Hepatocyte (in vitro differentiated cells): Measurements from ENCODE around the gene PGM1. TPM values are rescaled to one million over a fixed set of nuclear protein-coding genes. Genes with fewer than 3 reads are reported as not detected.

Experiments used
- DNase-seq: peaks from one replicate; pipeline ENCODE4 v3.0.0-alpha.2; 2016; ENCODE audit warnings: low spot score
- H2AFZ ChIP-seq: fragments of 200-600 bp; sonication (generic); 2 replicates; pipeline ENCODE4 v1.6.0; 2016; ENCODE audit warnings: antibody characterized with exemption, mild to moderate bottlenecking
- H3K27ac ChIP-seq: fragments of 200-600 bp; sonication (generic); 2 replicates; pipeline ENCODE4 v1.5.1; 2016; ENCODE audit warnings: mild to moderate bottlenecking
- H3K27me3 ChIP-seq: fragments of 200-600 bp; sonication (generic); 2 replicates; pipeline ENCODE4 v1.6.1; 2016
- H3K36me3 ChIP-seq: fragments of 200-600 bp; sonication (generic); replicated peaks from 2 replicates; pipeline ENCODE4 v1.5.1; 2016; ENCODE audit warnings: low read depth; ENCODE audit not compliant: insufficient read depth
- H3K4me1 ChIP-seq: fragments of 200-600 bp; sonication (generic); 2 replicates; pipeline ENCODE4 v1.5.1; 2016; ENCODE audit warnings: mild to moderate bottlenecking, moderate library complexity; ENCODE audit not compliant: insufficient read depth
- H3K4me2 ChIP-seq: fragments of 200-600 bp; sonication (generic); 2 replicates; pipeline ENCODE4 v1.6.0; 2016
- H3K4me3 ChIP-seq: fragments of 200-600 bp; sonication (generic); 2 replicates; pipeline ENCODE4 v1.5.1; 2016; ENCODE audit warnings: mild to moderate bottlenecking
- H3K79me2 ChIP-seq: fragments of 200-600 bp; sonication (generic); 2 replicates; pipeline ENCODE4 v1.6.0; 2017; ENCODE audit warnings: mild to moderate bottlenecking
- H3K9me2 ChIP-seq: fragments of 200-600 bp; sonication (generic); replicated peaks from 2 replicates; pipeline ENCODE4 v1.6.0; 2017; ENCODE audit warnings: mild to moderate bottlenecking; ENCODE audit not compliant: insufficient read depth
- H3K9me3 ChIP-seq: fragments of 200-600 bp; sonication (generic); 2 replicates; pipeline ENCODE4 v1.5.1; 2016; ENCODE audit warnings: low read depth, mild to moderate bottlenecking
- H4K20me1 ChIP-seq: fragments of 200-600 bp; sonication (generic); 2 replicates; pipeline ENCODE4 v1.6.0; 2016; ENCODE audit warnings: mild to moderate bottlenecking; ENCODE audit not compliant: insufficient read depth, poor library complexity, severe bottlenecking
- CTCF ChIP-seq: fragments of 200-600 bp; sonication (generic); IDR thresholded peaks from 2 replicates; pipeline ENCODE4 v1.5.1; 2016; ENCODE audit warnings: antibody characterized with exemption, mild to moderate bottlenecking; ENCODE audit not compliant: poor library complexity
- EZH2 ChIP-seq: fragments of 200-600 bp; sonication (generic); IDR thresholded peaks from 2 replicates; pipeline ENCODE4 v1.6.1; 2016; ENCODE audit warnings: antibody characterized with exemption, mild to moderate bottlenecking, borderline replicate concordance
- EZH2phosphoT487 ChIP-seq: fragments of 200-600 bp; sonication (generic); IDR thresholded peaks from one replicate; pipeline ENCODE4 v1.6.1; 2018; ENCODE audit warnings: antibody characterized with exemption, mild to moderate bottlenecking, low read depth, moderate library complexity; ENCODE audit not compliant: unreplicated experiment, severe bottlenecking
- WGBS: methylation state at CpG from one replicate; pipeline ENCODE4 v1.1.6; 2016; ENCODE audit warnings: low lambda C conversion rate; ENCODE audit errors: missing lambda C conversion rate; 5-methylcytosine and 5-hydroxymethylcytosine counted together
- polyA plus RNA-seq: library from polyadenylated mRNA; unstranded; fragments of >200 nt; fragmentation: Nextera tagmentation; extraction: Ambion mirVana; gene quantifications from 2 replicates; pipeline ENCODE4 v1.2.1, GENCODE V29; 2016
- total RNA-seq: library from RNA; depleted of rRNA; stranded (reverse); fragments of >200 nt; gene quantifications from 2 replicates; pipeline ENCODE4 v1.2.3, GENCODE V29; 2014

PGM1 gene
- total and polyA plus RNA-seq, 2 experiments from 2014 or later = 85.0 to 88.9 TPM

DNA sequence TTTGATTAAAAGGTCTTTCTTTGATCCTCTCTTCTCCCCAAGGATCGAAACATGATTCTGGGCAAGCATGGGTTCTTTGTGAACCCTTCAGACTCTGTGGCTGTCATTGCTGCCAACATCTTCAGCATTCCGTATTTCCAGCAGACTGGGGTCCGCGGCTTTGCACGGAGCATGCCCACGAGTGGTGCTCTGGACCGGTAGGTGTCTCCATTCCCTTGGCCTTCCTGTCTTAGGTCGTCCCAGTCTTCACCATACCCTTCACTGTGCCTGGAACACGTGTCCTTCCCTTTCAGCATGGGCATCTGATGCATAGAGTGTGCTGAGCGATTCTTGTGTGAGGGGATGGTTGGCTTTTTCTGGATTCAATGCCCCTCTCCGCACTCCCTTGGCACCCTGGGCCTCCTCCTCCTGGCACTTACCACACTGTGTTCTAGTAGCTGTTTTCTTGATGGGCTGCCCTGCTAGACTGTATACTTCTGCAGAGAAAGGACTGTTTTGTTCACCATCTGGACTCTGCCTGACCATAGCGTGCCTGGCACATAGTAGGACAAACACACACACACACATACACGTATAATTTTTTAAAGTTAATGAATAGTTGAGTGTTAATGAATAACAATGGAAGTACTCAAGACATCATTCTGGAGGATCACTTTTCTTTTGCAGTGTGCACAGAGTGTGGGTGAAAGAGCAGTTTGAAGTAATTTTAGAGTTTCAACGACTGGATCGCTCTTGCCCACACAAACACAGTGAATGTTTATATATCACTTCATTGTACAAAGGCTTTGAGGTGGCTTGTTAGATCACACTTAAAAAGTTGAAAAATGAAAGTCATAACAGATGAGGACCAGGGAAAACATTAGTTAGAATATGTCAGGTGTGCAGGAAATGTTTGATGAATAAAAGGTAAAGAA, 43.2 kb downstream of the PGM1 start:
- Histone ChIP-seq H3K27ac (no peak overlapping the region), H3K9me3 (no peaks in the 10 kb centered on the region), H3K4me3 (no peak overlapping the region), H2AFZ (no peak overlapping the region), H3K79me2 (no peaks in the 10 kb centered on the region), H3K27me3 (no peaks in the 10 kb centered on the region), H3K4me1 (peaks cover 29% of the 10 kb centered on the region), H3K4me2 (no peak overlapping the region), H4K20me1 (no peaks in the 10 kb centered on the region), H3K9me2 (no peaks in the 10 kb centered on the region), H3K36me3 (no peaks in the 10 kb centered on the region)
- no peak for DNase-seq
- 93% methylated on average over 15 of the region's 15 CpGs for WGBS
- TF ChIP-seq CTCF (no peak), EZH2phosphoT487 (no peak), EZH2 (no peak)

- no peaks in the 10 kb centered on the region for H3K79me2 ChIP-seq
- H2AFZ ChIP-seq = no peak overlapping the region
- H3K36me3 ChIP-seq = no peaks in the 10 kb centered on the region
- H3K27ac ChIP-seq = no peak overlapping the region
- peaks cover 34% of the 10 kb centered on the region for H3K4me1 ChIP-seq
- H3K4me2 ChIP-seq = no peak overlapping the region
- no peak overlapping the region for H3K4me3 ChIP-seq
- no peak for TF ChIP-seq EZH2
- no peak for TF ChIP-seq EZH2phosphoT487
- no peak for TF ChIP-seq CTCF
- H3K27me3 ChIP-seq = no peaks in the 10 kb centered on the region
- no peaks in the 10 kb centered on the region for H3K9me3 ChIP-seq
- no peaks in the 10 kb centered on the region for H4K20me1 ChIP-seq
- DNase-seq = no peak
- no peaks in the 10 kb centered on the region for H3K9me2 ChIP-seq
- WGBS = 93% methylated on average over 8 of the region's 8 CpGs
Measured at GRCh38 chr1:63638471-63638870, 45.3 kb downstream of the PGM1 start.

DNA sequence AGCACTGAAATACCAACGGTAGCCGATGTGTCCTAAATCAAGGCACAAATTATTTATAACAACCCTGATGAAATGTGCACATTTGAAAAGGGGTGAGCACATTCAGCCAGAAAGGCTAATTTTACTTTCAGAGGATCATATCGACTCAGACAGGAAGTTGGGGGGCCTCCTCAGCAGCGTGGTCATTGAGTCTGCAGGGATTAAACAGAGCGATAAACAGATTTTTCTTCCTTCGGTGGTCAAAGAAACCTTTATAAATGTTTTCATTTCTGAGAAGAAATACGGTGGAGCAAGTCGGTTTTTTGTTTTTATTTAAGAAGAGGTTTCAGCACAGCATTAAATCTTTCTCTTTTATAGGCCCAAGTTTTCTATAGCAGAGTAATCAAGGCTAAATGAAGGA, 45.7 kb downstream of the PGM1 start:
- H3K9me2 ChIP-seq = no peaks in the 10 kb centered on the region
- no peak overlapping the region for H2AFZ ChIP-seq

More for the DNA sequence above, 45.7 kb downstream of the PGM1 start:
- DNase-seq = no peak
- no peaks in the 10 kb centered on the region for H3K27me3 ChIP-seq
- no peak overlapping the region for H3K4me3 ChIP-seq
- H3K4me1 ChIP-seq = peaks cover 38% of the 10 kb centered on the region
- no peaks in the 10 kb centered on the region for H4K20me1 ChIP-seq
- TF ChIP-seq CTCF (no peak), EZH2phosphoT487 (no peak), EZH2 (no peak)
- H3K79me2 ChIP-seq = no peaks in the 10 kb centered on the region
- H3K9me3 ChIP-seq = no peaks in the 10 kb centered on the region
- H3K4me2 ChIP-seq = no peak overlapping the region
- no peak overlapping the region for H3K27ac ChIP-seq
- WGBS = 69% methylated on average over 8 of the region's 8 CpGs
- no peaks in the 10 kb centered on the region for H3K36me3 ChIP-seq
